HepG2 (cell line): ENCODE data around the gene TJP3. TPM values are rescaled to one million over a fixed set of nuclear protein-coding genes. Genes with fewer than 3 reads are reported as not detected.

Experiments used
- ATAC-seq: fragments of 200-7000 bp; cut with Tn5 transposase; 3 replicates; pipeline ENCODE4 v1.9.1; 2020; ENCODE audit warnings: mild to moderate bottlenecking, moderate library complexity
- BruUV-seq: library from RNA; stranded (reverse); fragments of 400-500 nt; replicated peaks from 2 replicates; lab custom pipeline; 2021; lab: Mats Ljungman, UMichigan
- CTCF ChIA-PET: fragments of 300-600 bp; formaldehyde crosslinking; extraction: SDS; loops from one replicate; lab custom pipeline; 2021; ENCODE audit warnings: low total read pairs, inconsistent platforms, low intra/inter-chr PET ratio; lab: Yijun Ruan, JAX
- POLR2A ChIA-PET: fragments of 350-600 bp; sonication (Branson Sonifier 250); formaldehyde crosslinking; loops from one replicate; lab custom pipeline; 2020; ENCODE audit warnings: antibody characterized with exemption, inconsistent platforms; lab: Yijun Ruan, JAX
- DNase-seq: peaks from one replicate; pipeline ENCODE4 v3.0.0-alpha.2; 2015; ENCODE audit warnings: low spot score
- FAIRE-seq: peaks from 3 replicates; lab custom pipeline; 2011; peaks lifted over from hg19 to GRCh38; lab: Jason Lieb, UNC
- H2AFZ ChIP-seq: one replicate; pipeline ENCODE4 v1.6.1; 2011; ENCODE audit warnings: low read length, inconsistent platforms
- H3K27ac ChIP-seq: fragments of 300-600 bp; 3 replicates; pipeline ENCODE4 v1.8.0; 2011; ENCODE audit warnings: mixed run types, mild to moderate bottlenecking, mixed read lengths, low read length, inconsistent platforms; ENCODE audit not compliant: insufficient read depth; ENCODE audit errors: extremely low read length
- H3K27me3 ChIP-seq, 2 experiments: fragments of 200-600 bp in 1 of 2; 2 replicates in 1 of 2; 3 replicates in 1 of 2; pipeline versions ENCODE4 v1.6.0 to v1.8.0; 2011; ENCODE audit warnings: low read length in 2 of 2, mild to moderate bottlenecking in 2 of 2, moderate library complexity in 2 of 2, inconsistent platforms in 1 of 2; ENCODE audit not compliant: insufficient read depth in 2 of 2, control insufficient read depth in 1 of 2
- H3K36me3 ChIP-seq, 2 experiments: fragments of 200-600 bp in 1 of 2; replicated peaks in 1 of 2; 2 replicates in 1 of 2; 3 replicates in 1 of 2; pipeline versions ENCODE4 v1.5.1 to v1.8.0; 2011; ENCODE audit warnings: low read length in 2 of 2, inconsistent platforms in 1 of 2; ENCODE audit not compliant: insufficient read depth in 2 of 2, control insufficient read depth in 1 of 2
- H3K4me1 ChIP-seq: 2 replicates; pipeline ENCODE4 v1.5.1; 2012; ENCODE audit warnings: low read length, inconsistent platforms; ENCODE audit not compliant: insufficient read depth
- H3K4me2 ChIP-seq: 2 replicates; pipeline ENCODE4 v1.6.0; 2011; ENCODE audit warnings: low read depth, low read length, inconsistent platforms
- H3K4me3 ChIP-seq, 3 experiments: fragments of 200-600 bp in 1 of 3; sonication (generic), shearing (Covaris generic) in 1 of 3; replicated peaks in 1 of 3; 2 replicates each; pipeline ENCODE4 v1.5.1; 2011 to 2016; ENCODE audit warnings: low read length in 3 of 3, inconsistent platforms in 2 of 3, low read depth in 2 of 3, mild to moderate bottlenecking in 2 of 3, control low read depth in 1 of 3, mixed read lengths in 1 of 3; ENCODE audit not compliant: insufficient read depth in 1 of 3
- H3K79me2 ChIP-seq: one replicate; pipeline ENCODE4 v1.6.1; 2011; ENCODE audit warnings: low read length, inconsistent platforms; ENCODE audit not compliant: insufficient read depth
- H3K9ac ChIP-seq: 2 replicates; pipeline ENCODE4 v1.6.0; 2011; ENCODE audit warnings: mild to moderate bottlenecking, low read depth, low read length, inconsistent platforms; ENCODE audit not compliant: insufficient read depth
- H3K9me3 ChIP-seq: 2 replicates; pipeline ENCODE4 v1.5.1; 2012; ENCODE audit warnings: mild to moderate bottlenecking, low read length
- H4K20me1 ChIP-seq: 2 replicates; pipeline ENCODE4 v1.6.0; 2011; ENCODE audit warnings: inconsistent platforms, mild to moderate bottlenecking, low read length, moderate library complexity; ENCODE audit not compliant: insufficient read depth
- ARID4A ChIP-seq: sonication (generic); formaldehyde crosslinking; IDR thresholded peaks from 2 replicates; pipeline ENCODE4 v1.5.0; 2020; ENCODE audit warnings: mild to moderate bottlenecking, missing genetic modification reagents, borderline replicate concordance
- HOXA3 ChIP-seq: sonication (generic); formaldehyde crosslinking; IDR thresholded peaks from 2 replicates; pipeline ENCODE4 v1.5.0; 2020; ENCODE audit warnings: missing genetic modification reagents
- JUNB ChIP-seq: sonication (generic); formaldehyde crosslinking; IDR thresholded peaks from 2 replicates; pipeline ENCODE4 v1.8.0; 2022; ENCODE audit warnings: missing genetic modification reagents, mild to moderate bottlenecking, borderline replicate concordance
- MAFG ChIP-seq: sonication (generic); formaldehyde crosslinking; IDR thresholded peaks from 2 replicates; pipeline ENCODE4 v1.5.1; 2020; ENCODE audit warnings: mild to moderate bottlenecking, missing genetic modification reagents
- PHF8 ChIP-seq: sonication (generic); formaldehyde crosslinking; IDR thresholded peaks from 2 replicates; pipeline ENCODE4 v1.5.0; 2020; ENCODE audit warnings: missing genetic modification reagents
- REL ChIP-seq: sonication (generic); formaldehyde crosslinking; conservative IDR thresholded peaks from 2 replicates; pipeline ENCODE4 v1.8.0; 2022; ENCODE audit warnings: mild to moderate bottlenecking, missing genetic modification reagents, moderate library complexity
- ZKSCAN8 ChIP-seq: IDR thresholded peaks from 2 replicates; pipeline ENCODE4 v1.6.1; 2016; ENCODE audit warnings: borderline replicate concordance, missing genetic modification reagents, missing compliant biosample characterization
- ZNF275 ChIP-seq: sonication (generic); formaldehyde crosslinking; IDR thresholded peaks from 2 replicates; pipeline ENCODE4 v1.8.0; 2022; ENCODE audit warnings: missing genetic modification reagents, mild to moderate bottlenecking, inconsistent platforms, borderline replicate concordance
- ZNF598 ChIP-seq: sonication (generic); formaldehyde crosslinking; IDR thresholded peaks from 2 replicates; pipeline ENCODE4 v1.5.1; 2020; ENCODE audit warnings: mild to moderate bottlenecking, missing genetic modification reagents, borderline replicate concordance
- ZNF768 ChIP-seq: sonication (generic); formaldehyde crosslinking; IDR thresholded peaks from 2 replicates; pipeline ENCODE4 v1.4.0; 2020; ENCODE audit warnings: missing genetic modification reagents
- ZNF770 ChIP-seq: sonication (generic); formaldehyde crosslinking; IDR thresholded peaks from 2 replicates; pipeline ENCODE4 v1.5.0; 2020; ENCODE audit warnings: mild to moderate bottlenecking, missing genetic modification reagents
- WGBS: methylation state at CpG from one replicate; pipeline ENCODE4 v1.1.6; 2017; ENCODE audit warnings: low lambda C conversion rate; 5-methylcytosine and 5-hydroxymethylcytosine counted together
- in situ Hi-C: cut with HindIII; loops from 2 replicates; pipeline ENCODE4 v1.10.0; 2017; ENCODE audit warnings: low pct_unique_long_range_greater_than_20kb; ENCODE audit not compliant: extremely low pct_ligation_motif_present
- intact Hi-C: fragments of 100-400 bp; cut with micrococcal nuclease; formaldehyde crosslinking; loops from one replicate; pipeline ENCODE4 v1.10.0; 2022; ENCODE audit not compliant: unreplicated experiment
- polyA plus RNA-seq, 8 experiments: library from polyadenylated mRNA; depleted of rRNA in 3 of 8; stranded (reverse) in 7 of 8; unstranded in 1 of 8; fragments of >200 nt; fragmentation: Illumina TruSeq in 4 of 8; extraction: Trizol in 4 of 8; gene quantifications; 2 replicates each; pipeline versions ENCODE4 v1.2.1 to v1.2.3, GENCODE V29; 2011 to 2016; ENCODE audit warnings: low read depth in 4 of 8, missing spikeins in 1 of 8, mixed read lengths in 1 of 8; ENCODE audit not compliant: insufficient read depth in 1 of 8
- total RNA-seq, 5 experiments: library from RNA; depleted of rRNA; stranded (reverse); fragments of >200 nt; fragmentation: Illumina TruSeq; extraction: Trizol; gene quantifications; 2 replicates each; pipeline ENCODE4 v1.2.3, GENCODE V29; 2016; ENCODE audit warnings: low read depth in 1 of 5

The TJP3 gene
- total and polyA plus RNA-seq, 2 of the 13 experiments (the other 11 are each of a cell fraction or from before 2014, with no cell fraction given), result 2.3 to 21.5 TPM

- Histone ChIP-seq H3K4me2 (no peak overlapping the region), H4K20me1 (no peaks in the 10 kb centered on the region), H3K79me2 (no peaks in the 10 kb centered on the region), H3K27me3 (no peaks in the 10 kb centered on the region; a peak in 1 of 5 replicates), H3K36me3 (no peaks in the 10 kb centered on the region), H3K4me3 (no peak overlapping the region), H3K9me3 (no peaks in the 10 kb centered on the region), H2AFZ (no peak overlapping the region), H3K9ac (no peak overlapping the region), H3K4me1 (peaks cover 24% of the 10 kb centered on the region), H3K27ac (no peak overlapping the region)
- no TSS peak for BruUV-seq
- TF ChIP-seq MAFG (CRISPR knock-in tag) (no peak), REL (CRISPR knock-in tag) (no peak), ARID4A (no peak), ZKSCAN8 (CRISPR knock-in tag) (no peak)
- FAIRE-seq (no peak), ATAC-seq (no peak), DNase-seq (no peak)
- POLR2A ChIA-PET, result no interaction called here
- intact Hi-C loops, result no loop called here
- CTCF ChIA-PET, result no interaction called here
- 82% methylated on average over 8 of the region's 8 CpGs for WGBS
- in situ Hi-C loops, result no loop called here
These were observed 15.7 kb downstream of the TJP3 start for GRCh38 chr19:3723883-3724282.

- no peak overlapping the region for H3K4me3 ChIP-seq
- H3K9me3 ChIP-seq, result no peaks in the 10 kb centered on the region
- no peak overlapping the region for H3K4me2 ChIP-seq
- no peaks in the 10 kb centered on the region for H3K79me2 ChIP-seq
- in situ Hi-C loops, result no loop called here
- no peak for FAIRE-seq
- no peaks in the 10 kb centered on the region for H3K36me3 ChIP-seq
- TF ChIP-seq ZNF768 (CRISPR knock-in tag) (peak; percentile 42; the same call in 1 of the 2 replicates), ZNF598 (CRISPR knock-in tag) (no peak), PHF8 (CRISPR knock-in tag) (no peak), ZNF770 (CRISPR knock-in tag) (0 out of 2 replicates have a peak, but pooled peaks have one; percentile 21), HOXA3 (CRISPR knock-in tag) (no peak), JUNB (CRISPR knock-in tag) (no peak), ZNF275 (CRISPR knock-in tag) (no peak)
- TF ChIP-seq, all 625 proteins: peak for 2
- Histone ChIP-seq H3K27me3 (no peaks in the 10 kb centered on the region; a peak in 1 of 5 replicates), H3K9ac (no peak overlapping the region), H3K4me1 (peaks cover 18% of the 10 kb centered on the region), H3K27ac (no peak overlapping the region), H2AFZ (no peak overlapping the region), H4K20me1 (no peaks in the 10 kb centered on the region)
- ChIA-PET CTCF (no interaction called here), POLR2A (no interaction called here)
- ATAC-seq, result no peak
- WGBS, result 73% methylated on average over 3 of the region's 3 CpGs
- no peak for DNase-seq
- intact Hi-C loops, result no loop called here
- BruUV-seq, result no TSS peak
These were observed 16.9 kb downstream of the TJP3 start for GRCh38 chr19:3725121-3725520.
